Neural cell (in vitro differentiated cells): ENCODE measurements around the gene PREPL. TPM values are rescaled to one million over a fixed set of nuclear protein-coding genes. Genes with fewer than 3 reads are reported as not detected.

ENCODE experiments used
- H2AFZ ChIP-seq: fragments of 200-600, 300-800 bp; sonication (generic), shearing (Covaris generic); 2 replicates; pipeline ENCODE4 v1.6.0; 2014; ENCODE audit warnings: low read depth, mild to moderate bottlenecking, antibody characterized with exemption, low read length, moderate library complexity
- H3F3A ChIP-seq: fragments of 200-600 bp; shearing (Covaris generic); 2 replicates; pipeline ENCODE4 v1.6.1; 2016; ENCODE audit warnings: mild to moderate bottlenecking, moderate library complexity, mixed read lengths, antibody characterized with exemption, low read length; ENCODE audit not compliant: insufficient read depth, poor library complexity, severe bottlenecking
- H3K27ac ChIP-seq: fragments of 200-600, 300-800 bp; sonication (generic), shearing (Covaris generic); 2 replicates; pipeline ENCODE4 v1.5.1; 2014; ENCODE audit warnings: mild to moderate bottlenecking, low read length, moderate library complexity
- H3K27me3 ChIP-seq: fragments of 300-800, 200-600 bp; sonication (generic), shearing (Covaris generic); 2 replicates; pipeline ENCODE4 v1.6.0; 2014; ENCODE audit warnings: mild to moderate bottlenecking, low read depth, low read length, moderate library complexity; ENCODE audit not compliant: insufficient read depth
- H3K36me3 ChIP-seq: fragments of 300-800, 200-600 bp; sonication (generic), shearing (Covaris generic); 2 replicates; pipeline ENCODE4 v1.5.1; 2014; ENCODE audit warnings: mild to moderate bottlenecking, antibody characterized with exemption, low read length, moderate library complexity; ENCODE audit not compliant: insufficient read depth
- H3K4me2 ChIP-seq: fragments of 300-800, 200-600 bp; sonication (generic), shearing (Covaris generic); 2 replicates; pipeline ENCODE4 v1.6.0; 2014; ENCODE audit warnings: mild to moderate bottlenecking, low read length
- H3K4me3 ChIP-seq: fragments of 300-800, 200-600 bp; sonication (generic), shearing (Covaris generic); 2 replicates; pipeline ENCODE4 v1.5.1; 2014; ENCODE audit warnings: mild to moderate bottlenecking, low read length, moderate library complexity
- H3K79me2 ChIP-seq: fragments of 200-600 bp; shearing (Covaris generic); replicated peaks from 2 replicates; pipeline ENCODE4 v1.6.0; 2014; ENCODE audit warnings: mild to moderate bottlenecking, low read length, moderate library complexity; ENCODE audit not compliant: insufficient read depth
- H3K9ac ChIP-seq: fragments of 300-800, 200-600 bp; sonication (generic), shearing (Covaris generic); 2 replicates; pipeline ENCODE4 v1.6.1; 2016; ENCODE audit warnings: mild to moderate bottlenecking, low read length, mixed read lengths
- H3K9me2 ChIP-seq: fragments of 200-600 bp; shearing (Covaris generic); 2 replicates; pipeline ENCODE4 v1.6.1; 2016; ENCODE audit warnings: mild to moderate bottlenecking, low read length, mixed read lengths; ENCODE audit not compliant: insufficient read depth
- H3K9me3 ChIP-seq: fragments of 200-600, 300-800 bp; sonication (generic), shearing (Covaris generic); 2 replicates; pipeline ENCODE4 v1.6.1; 2016; ENCODE audit warnings: mild to moderate bottlenecking, mixed run types, low read length, moderate library complexity, mixed read lengths
- H4K20me1 ChIP-seq: fragments of 200-600 bp; shearing (Covaris generic); 2 replicates; pipeline ENCODE4 v1.6.1; 2016; ENCODE audit warnings: mild to moderate bottlenecking, mixed run types; ENCODE audit not compliant: insufficient read depth
- CTCF ChIP-seq: fragments of 450-650 bp; IDR thresholded peaks from 2 replicates; pipeline ENCODE4 v1.5.1; 2014; ENCODE audit warnings: antibody characterized with exemption, mild to moderate bottlenecking, moderate library complexity; ENCODE audit not compliant: poor library complexity, severe bottlenecking
- EP300 ChIP-seq: fragments of 450-650 bp; conservative IDR thresholded peaks from 2 replicates; pipeline ENCODE4 v1.6.1; 2014; ENCODE audit warnings: antibody characterized with exemption, mild to moderate bottlenecking, moderate library complexity; ENCODE audit not compliant: poor library complexity, severe bottlenecking
- EZH2 ChIP-seq: fragments of 200-600, 300-800 bp; shearing (Covaris generic), sonication (generic); IDR thresholded peaks from 2 replicates; pipeline ENCODE4 v1.6.1; 2014; ENCODE audit warnings: antibody characterized with exemption, low read length, borderline replicate concordance, mild to moderate bottlenecking; ENCODE audit not compliant: insufficient read depth, poor library complexity, severe bottlenecking
- MXI1 ChIP-seq: fragments of 450-650 bp; conservative IDR thresholded peaks from 2 replicates; pipeline ENCODE4 v1.6.1; 2014; ENCODE audit warnings: antibody characterized with exemption, mild to moderate bottlenecking; ENCODE audit not compliant: poor library complexity, severe bottlenecking
- POLR2AphosphoS5 ChIP-seq: IDR thresholded peaks from 2 replicates; pipeline ENCODE4 v1.6.1; 2012
- RAD21 ChIP-seq: fragments of 450-650 bp; conservative IDR thresholded peaks from 2 replicates; pipeline ENCODE4 v1.6.1; 2014; ENCODE audit warnings: antibody characterized with exemption, mild to moderate bottlenecking, moderate library complexity
- SMC3 ChIP-seq: fragments of 450-650 bp; conservative IDR thresholded peaks from 2 replicates; pipeline ENCODE4 v1.6.1; 2014; ENCODE audit warnings: antibody characterized with exemption, mild to moderate bottlenecking, moderate library complexity; ENCODE audit not compliant: poor library complexity
- TAF1 ChIP-seq: IDR thresholded peaks from 2 replicates; pipeline ENCODE4 v1.6.1; 2012; ENCODE audit warnings: low read depth
- polyA plus RNA-seq: library from polyadenylated mRNA; depleted of rRNA; stranded (reverse); fragments of >200 nt; gene quantifications from 2 replicates; pipeline ENCODE4 v1.2.3, GENCODE V29; 2014
- TF ChIP-seq, protein P1 (sequence below): IDR thresholded peaks from 2 replicates; pipeline ENCODE4 v1.6.1; 2012; ENCODE audit warnings: borderline replicate concordance

The PREPL gene
- polyA plus RNA-seq, 1 donor from 2014 or later = 236 TPM

DNA sequence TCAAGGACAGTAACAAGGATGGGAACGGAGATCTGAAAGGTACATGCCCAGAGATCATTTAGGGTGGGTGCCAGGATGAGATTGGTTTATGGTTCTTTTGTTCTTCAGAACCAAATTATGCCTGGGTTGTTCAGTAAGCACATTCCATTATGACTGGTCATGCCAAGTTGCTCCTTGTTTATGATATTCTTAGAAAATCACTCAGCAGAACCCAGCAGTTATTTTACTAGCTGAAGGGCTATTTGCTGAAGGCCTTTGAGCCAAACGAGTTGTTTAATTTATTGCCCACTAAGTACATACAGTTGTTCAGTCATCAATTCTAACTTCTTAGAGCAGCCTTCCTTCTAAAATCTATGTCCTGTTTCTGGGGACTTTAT, 85.4 kb downstream of the PREPL start:
- Histone ChIP-seq H3K4me3 (no peak overlapping the region), H3F3A (no peaks in the 10 kb centered on the region), H4K20me1 (no peaks in the 10 kb centered on the region), H3K36me3 (no peaks in the 10 kb centered on the region), H2AFZ (no peak overlapping the region), H3K9me3 (no peaks in the 10 kb centered on the region), H3K4me2 (no peak overlapping the region), H3K79me2 (no peaks in the 10 kb centered on the region), H3K9ac (no peak overlapping the region), H3K27ac (no peak overlapping the region), H3K27me3 (no peaks in the 10 kb centered on the region), H3K9me2 (no peaks in the 10 kb centered on the region)
- no peak for TF ChIP-seq SMC3
- no peak for TF ChIP-seq RAD21
- TF ChIP-seq, protein P1, sequence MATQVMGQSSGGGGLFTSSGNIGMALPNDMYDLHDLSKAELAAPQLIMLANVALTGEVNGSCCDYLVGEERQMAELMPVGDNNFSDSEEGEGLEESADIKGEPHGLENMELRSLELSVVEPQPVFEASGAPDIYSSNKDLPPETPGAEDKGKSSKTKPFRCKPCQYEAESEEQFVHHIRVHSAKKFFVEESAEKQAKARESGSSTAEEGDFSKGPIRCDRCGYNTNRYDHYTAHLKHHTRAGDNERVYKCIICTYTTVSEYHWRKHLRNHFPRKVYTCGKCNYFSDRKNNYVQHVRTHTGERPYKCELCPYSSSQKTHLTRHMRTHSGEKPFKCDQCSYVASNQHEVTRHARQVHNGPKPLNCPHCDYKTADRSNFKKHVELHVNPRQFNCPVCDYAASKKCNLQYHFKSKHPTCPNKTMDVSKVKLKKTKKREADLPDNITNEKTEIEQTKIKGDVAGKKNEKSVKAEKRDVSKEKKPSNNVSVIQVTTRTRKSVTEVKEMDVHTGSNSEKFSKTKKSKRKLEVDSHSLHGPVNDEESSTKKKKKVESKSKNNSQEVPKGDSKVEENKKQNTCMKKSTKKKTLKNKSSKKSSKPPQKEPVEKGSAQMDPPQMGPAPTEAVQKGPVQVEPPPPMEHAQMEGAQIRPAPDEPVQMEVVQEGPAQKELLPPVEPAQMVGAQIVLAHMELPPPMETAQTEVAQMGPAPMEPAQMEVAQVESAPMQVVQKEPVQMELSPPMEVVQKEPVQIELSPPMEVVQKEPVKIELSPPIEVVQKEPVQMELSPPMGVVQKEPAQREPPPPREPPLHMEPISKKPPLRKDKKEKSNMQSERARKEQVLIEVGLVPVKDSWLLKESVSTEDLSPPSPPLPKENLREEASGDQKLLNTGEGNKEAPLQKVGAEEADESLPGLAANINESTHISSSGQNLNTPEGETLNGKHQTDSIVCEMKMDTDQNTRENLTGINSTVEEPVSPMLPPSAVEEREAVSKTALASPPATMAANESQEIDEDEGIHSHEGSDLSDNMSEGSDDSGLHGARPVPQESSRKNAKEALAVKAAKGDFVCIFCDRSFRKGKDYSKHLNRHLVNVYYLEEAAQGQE = no peak
- TF ChIP-seq EP300 = no peak
- no peak for TF ChIP-seq CTCF
- no peak for TF ChIP-seq TAF1
- TF ChIP-seq POLR2AphosphoS5 = no peak
- TF ChIP-seq EZH2 = no peak
- no peak for TF ChIP-seq MXI1

GRCh38 chr2:44273596-44273995, 87.7 kb downstream of the PREPL start:
- Histone ChIP-seq H3K27ac (no peak overlapping the region), H4K20me1 (no peaks in the 10 kb centered on the region), H3K79me2 (no peaks in the 10 kb centered on the region), H3K4me3 (no peak overlapping the region), H3K4me2 (no peak overlapping the region), H3K27me3 (no peaks in the 10 kb centered on the region), H3F3A (no peaks in the 10 kb centered on the region), H3K9ac (no peak overlapping the region), H3K36me3 (no peaks in the 10 kb centered on the region), H3K9me2 (no peaks in the 10 kb centered on the region), H2AFZ (no peak overlapping the region), H3K9me3 (no peaks in the 10 kb centered on the region)
- no peak for TF ChIP-seq TAF1
- TF ChIP-seq RAD21 = no peak
- TF ChIP-seq EZH2 = no peak

DNA sequence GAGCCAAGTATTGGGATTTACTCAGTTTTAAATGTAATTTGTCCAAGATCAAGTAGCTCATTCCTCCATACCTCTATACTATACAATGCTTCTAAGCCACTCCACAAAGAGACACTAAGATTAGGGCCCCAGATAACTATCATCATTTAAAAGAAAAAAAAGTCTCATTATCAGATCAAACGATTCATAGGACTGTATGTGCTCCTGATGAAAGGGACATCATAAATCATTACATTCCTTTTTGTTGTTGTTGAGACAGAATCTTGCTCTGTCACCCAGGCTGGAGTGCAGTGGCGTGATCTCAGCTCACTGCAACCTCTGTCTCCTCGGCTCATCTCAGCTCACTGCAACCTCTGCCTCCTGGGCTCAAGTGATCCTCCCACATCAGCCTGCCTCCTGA, 88.2 kb downstream of the PREPL start:
- TF ChIP-seq SMC3 (no peak), RAD21 (no peak), MXI1 (no peak), TAF1 (no peak), EP300 (no peak), POLR2AphosphoS5 (no peak), EZH2 (no peak), CTCF (no peak)
- TF ChIP-seq, protein P1 = no peak
- H3K36me3 ChIP-seq = no peaks in the 10 kb centered on the region
- H4K20me1 ChIP-seq = no peaks in the 10 kb centered on the region
- H3K4me2 ChIP-seq = no peak overlapping the region
- H3K9ac ChIP-seq = no peak overlapping the region
- no peaks in the 10 kb centered on the region for H3F3A ChIP-seq
- H3K27me3 ChIP-seq = no peaks in the 10 kb centered on the region
- no peak overlapping the region for H3K27ac ChIP-seq
- no peaks in the 10 kb centered on the region for H3K9me3 ChIP-seq
- H3K4me3 ChIP-seq = no peak overlapping the region
- no peaks in the 10 kb centered on the region for H3K79me2 ChIP-seq
- no peak overlapping the region for H2AFZ ChIP-seq
- no peaks in the 10 kb centered on the region for H3K9me2 ChIP-seq
